OCI-LY7 (cell line): ENCODE data around the gene TRIM36. TPM values are rescaled to one million over a fixed set of nuclear protein-coding genes. Genes with fewer than 3 reads are reported as not detected.

Experiments
- BruUV-seq: library from RNA; stranded (reverse); fragments of 400-500 nt; replicated peaks from 2 replicates; lab custom pipeline; 2021; lab: Mats Ljungman, UMichigan
- CTCF ChIA-PET: fragments of 300-600 bp; sonication (Branson Sonifier 250); formaldehyde crosslinking; loops from one replicate; lab custom pipeline; 2022; ENCODE audit warnings: antibody characterized with exemption; ENCODE audit not compliant: unreplicated experiment; lab: Charles Lee
- POLR2A ChIA-PET: fragments of 300-600 bp; sonication (Branson Sonifier 250); formaldehyde crosslinking; loops from one replicate; lab custom pipeline; 2022; ENCODE audit warnings: antibody characterized with exemption; lab: Charles Lee
- DNase-seq: peaks from one replicate; pipeline ENCODE4 v3.0.0-alpha.2; 2015; ENCODE audit warnings: low spot score
- H2AFZ ChIP-seq: fragments of 200-600 bp; sonication (generic), shearing (Covaris generic); 2 replicates; pipeline ENCODE4 v1.6.1; 2014; ENCODE audit warnings: mild to moderate bottlenecking, antibody characterized with exemption, low read length, moderate library complexity
- H3K27ac ChIP-seq: fragments of 200-600 bp; sonication (generic); 2 replicates; pipeline ENCODE4 v1.5.1; 2014; ENCODE audit warnings: mixed run types, low read depth, mild to moderate bottlenecking, moderate library complexity, low read length, inconsistent platforms; ENCODE audit not compliant: poor library complexity, severe bottlenecking
- H3K36me3 ChIP-seq: fragments of 200-600 bp; sonication (generic); 2 replicates; pipeline ENCODE4 v1.6.1; 2014; ENCODE audit warnings: mild to moderate bottlenecking, antibody characterized with exemption, low read length, moderate library complexity, mixed read lengths; ENCODE audit not compliant: insufficient read depth
- H3K4me1 ChIP-seq: fragments of 200-600 bp; sonication (generic); 2 replicates; pipeline ENCODE4 v1.5.1; 2014; ENCODE audit warnings: mild to moderate bottlenecking, low read length; ENCODE audit not compliant: insufficient read depth, poor library complexity, severe bottlenecking
- H3K4me2 ChIP-seq: fragments of 200-600 bp; sonication (generic); 2 replicates; pipeline ENCODE4 v1.6.1; 2014; ENCODE audit warnings: mild to moderate bottlenecking, low read length
- H3K4me3 ChIP-seq: fragments of 200-600 bp; sonication (generic); 2 replicates; pipeline ENCODE4 v1.5.1; 2014; ENCODE audit warnings: mild to moderate bottlenecking, low read depth, low read length; ENCODE audit not compliant: poor library complexity, severe bottlenecking
- H3K79me2 ChIP-seq: fragments of 200-600 bp; sonication (generic); 2 replicates; pipeline ENCODE4 v1.6.1; 2016; ENCODE audit warnings: low read depth, mild to moderate bottlenecking, low read length, moderate library complexity, mixed read lengths; ENCODE audit not compliant: insufficient read depth
- H3K9me2 ChIP-seq: fragments of 200-600 bp; sonication (generic); 2 replicates; pipeline ENCODE4 v1.6.1; 2016; ENCODE audit warnings: mild to moderate bottlenecking, low read length, mixed read lengths; ENCODE audit not compliant: insufficient read depth
- H3K9me3 ChIP-seq: fragments of 200-600 bp; sonication (generic); 2 replicates; pipeline ENCODE4 v1.6.1; 2014; ENCODE audit warnings: mild to moderate bottlenecking, mixed run types, low read length, mixed read lengths
- H4K20me1 ChIP-seq: fragments of 200-600 bp; sonication (generic); 2 replicates; pipeline ENCODE4 v1.6.1; 2014; ENCODE audit warnings: mild to moderate bottlenecking, antibody characterized with exemption, low read length, moderate library complexity, mixed read lengths; ENCODE audit not compliant: insufficient read depth
- CTCF ChIP-seq: fragments of 200-600 bp; sonication (generic); conservative IDR thresholded peaks from 2 replicates; pipeline ENCODE4 v1.5.1; 2014; ENCODE audit warnings: mild to moderate bottlenecking, antibody characterized with exemption, low read length, moderate library complexity, mixed read lengths
- EZH2phosphoT487 ChIP-seq: fragments of 200-600 bp; sonication (generic); IDR thresholded peaks from 2 replicates; pipeline ENCODE4 v1.6.1; 2018; ENCODE audit warnings: low read depth, borderline replicate concordance, mild to moderate bottlenecking, mixed run types, antibody characterized with exemption, low read length, moderate library complexity, mixed read lengths
- intact Hi-C: fragments of 100-400 bp; cut with micrococcal nuclease; formaldehyde crosslinking; loops from one replicate; pipeline ENCODE4 v1.10.0; 2022; ENCODE audit not compliant: unreplicated experiment
- total RNA-seq, 2 experiments: library from RNA; depleted of rRNA in 1 of 2; stranded (reverse); fragments of >200 nt in 1 of 2; shearing (Covaris generic) in 1 of 2; gene quantifications; 2 replicates each; pipeline ENCODE4 v1.2.3, GENCODE V29; 2014 to 2022

Gene TRIM36
- total RNA-seq, 2 experiments from 2014 or later: not detected

GRCh38 chr5:115096034-115096769 is 73.5 kb downstream of the TRIM36 start:
- intact Hi-C loops: loop anchor here (5.0 kb wide), 1 partner anchor 476 kb away; no protein-coding TSS in a partner anchor
- no peaks in the 10 kb centered on the region for H3K79me2 ChIP-seq
- BruUV-seq: no TSS peak

DNA sequence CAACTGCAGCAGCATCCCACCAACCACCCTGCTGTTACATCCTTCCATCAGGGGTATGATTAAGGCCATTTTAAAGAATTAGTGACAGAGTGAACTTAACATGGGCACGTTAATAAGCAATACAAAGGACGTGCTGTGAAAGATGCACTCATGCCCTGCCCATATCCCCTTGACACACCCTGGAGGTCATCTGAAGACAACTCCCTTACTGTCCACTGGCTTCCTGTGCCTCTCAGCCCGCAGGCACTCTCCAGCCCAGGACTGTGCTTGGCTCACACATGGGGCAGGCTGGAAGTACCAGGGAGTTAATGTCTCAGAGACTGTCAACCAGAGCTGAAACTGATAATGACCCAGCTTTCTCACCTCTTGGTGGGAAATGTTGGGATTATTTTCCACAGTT is 81.8 kb downstream of the TRIM36 start:
- Histone ChIP-seq H4K20me1 (no peaks in the 10 kb centered on the region), H3K27ac (no peak overlapping the region), H3K9me3 (no peaks in the 10 kb centered on the region), H3K9me2 (no peaks in the 10 kb centered on the region), H3K4me2 (no peak overlapping the region), H3K79me2 (no peaks in the 10 kb centered on the region), H2AFZ (no peak overlapping the region), H3K4me3 (no peak overlapping the region), H3K4me1 (no peaks in the 10 kb centered on the region), H3K36me3 (no peaks in the 10 kb centered on the region)
- no peak for TF ChIP-seq EZH2phosphoT487
- no peak for TF ChIP-seq CTCF
- no peak for DNase-seq
- no TSS peak for BruUV-seq
- ChIA-PET POLR2A (no interaction called here), CTCF (no interaction called here)
- intact Hi-C loops: no loop called here

More at GRCh38 chr5:115096034-115096769, 73.5 kb downstream of the TRIM36 start:
- Histone ChIP-seq H3K9me2 (no peaks in the 10 kb centered on the region), H3K9me3 (no peaks in the 10 kb centered on the region), H3K36me3 (no peaks in the 10 kb centered on the region), H4K20me1 (no peaks in the 10 kb centered on the region), H2AFZ (no peak overlapping the region), H3K27ac (no peak overlapping the region), H3K4me2 (no peak overlapping the region), H3K4me1 (no peaks in the 10 kb centered on the region), H3K4me3 (no peak overlapping the region)
- ChIA-PET POLR2A (interaction anchor here (0.5 to 1.1 kb wide), 11 partner anchors 61 to 1864 kb away, joined by 3 to 5 read pairs (median 3); no protein-coding TSS in a partner anchor), CTCF (interaction anchor here (0.6 to 1.5 kb wide), 2 partner anchors 107 to 149 kb away, joined by 5 read pairs; no protein-coding TSS in a partner anchor)
- DNase-seq: no peak
- TF ChIP-seq EZH2phosphoT487 (no peak), CTCF (no peak)

DNA sequence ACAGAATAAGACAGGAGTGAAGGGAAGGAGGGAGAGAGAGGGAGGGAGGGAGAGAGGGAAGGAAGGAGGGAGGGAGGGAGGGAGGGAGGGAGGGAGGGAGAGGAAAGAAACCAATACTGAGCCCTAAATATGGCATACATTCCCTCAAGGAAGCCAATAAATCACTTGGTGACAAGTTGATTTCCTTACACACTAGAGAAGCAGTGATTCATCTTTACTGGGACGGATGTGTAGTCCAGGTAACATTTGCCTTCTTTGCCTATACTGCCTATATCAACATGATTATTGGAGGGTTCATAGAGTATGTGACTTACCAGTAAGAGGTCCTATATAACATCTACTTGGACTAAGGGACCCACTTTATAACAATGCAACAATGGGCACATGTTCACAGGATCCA is 83.2 kb downstream of the TRIM36 start:
- Histone ChIP-seq H3K9me3 (no peaks in the 10 kb centered on the region), H3K27ac (no peak overlapping the region), H3K4me2 (no peak overlapping the region), H3K79me2 (no peaks in the 10 kb centered on the region), H3K4me3 (no peak overlapping the region), H4K20me1 (no peaks in the 10 kb centered on the region), H2AFZ (no peak overlapping the region), H3K9me2 (no peaks in the 10 kb centered on the region), H3K36me3 (no peaks in the 10 kb centered on the region), H3K4me1 (no peaks in the 10 kb centered on the region)
- ChIA-PET CTCF (no interaction called here), POLR2A (no interaction called here)
- no TSS peak for BruUV-seq
- DNase-seq: no peak
- intact Hi-C loops: no loop called here
- TF ChIP-seq EZH2phosphoT487 (no peak), CTCF (no peak)
